MM.1S (cell line): Measurements from ENCODE around the gene CFAP141.

ENCODE experiments used
- DNase-seq: peaks from one replicate; pipeline ENCODE4 v3.0.0-alpha.2; 2015
- H2AFZ ChIP-seq: fragments of 300-600 bp; sonication (generic); 2 replicates; pipeline ENCODE4 v1.6.0; 2016; ENCODE audit warnings: antibody characterized with exemption, low read length
- H3F3A ChIP-seq: fragments of 300-600 bp; sonication (generic); 2 replicates; pipeline ENCODE4 v1.6.1; 2016; ENCODE audit warnings: mild to moderate bottlenecking, antibody characterized with exemption, low read length, moderate library complexity, mixed read lengths; ENCODE audit not compliant: insufficient read depth
- H3K27ac ChIP-seq: fragments of 300-600 bp; sonication (generic); 2 replicates; pipeline ENCODE4 v1.5.1; 2016; ENCODE audit warnings: mild to moderate bottlenecking, low read length
- H3K27me3 ChIP-seq: fragments of 300-600 bp; sonication (generic); replicated peaks from 2 replicates; pipeline ENCODE4 v1.6.0; 2016; ENCODE audit warnings: low read length; ENCODE audit not compliant: insufficient read depth
- H3K36me3 ChIP-seq: fragments of 300-600 bp; sonication (generic); replicated peaks from 2 replicates; pipeline ENCODE4 v1.6.1; 2016; ENCODE audit warnings: mild to moderate bottlenecking, low read length, mixed read lengths; ENCODE audit not compliant: insufficient read depth
- H3K4me1 ChIP-seq: fragments of 300-600 bp; sonication (generic); 2 replicates; pipeline ENCODE4 v1.6.1; 2016; ENCODE audit warnings: low read length, mixed read lengths
- H3K4me2 ChIP-seq: fragments of 300-600 bp; sonication (generic); 2 replicates; pipeline ENCODE4 v1.6.0; 2016; ENCODE audit warnings: low read depth, low read length
- H3K4me3 ChIP-seq: fragments of 300-600 bp; sonication (generic); 2 replicates; pipeline ENCODE4 v1.5.1; 2016; ENCODE audit warnings: low read length, mixed read lengths
- H3K79me2 ChIP-seq: fragments of 300-600 bp; sonication (generic); 2 replicates; pipeline ENCODE4 v1.6.1; 2016; ENCODE audit warnings: mixed run types, low read length, mixed read lengths
- H3K9ac ChIP-seq: fragments of 300-600 bp; sonication (generic); 2 replicates; pipeline ENCODE4 v1.6.1; 2016; ENCODE audit warnings: low read length, mixed read lengths
- H3K9me2 ChIP-seq: fragments of 300-600 bp; sonication (generic); replicated peaks from 2 replicates; pipeline ENCODE4 v1.6.1; 2016; ENCODE audit warnings: mild to moderate bottlenecking, low read length, mixed read lengths; ENCODE audit not compliant: insufficient read depth
- H3K9me3 ChIP-seq: fragments of 300-600 bp; sonication (generic); replicated peaks from 2 replicates; pipeline ENCODE4 v1.6.1; 2016; ENCODE audit warnings: mild to moderate bottlenecking, low read length, mixed read lengths; ENCODE audit not compliant: insufficient read depth
- H4K20me1 ChIP-seq: fragments of 300-600 bp; sonication (generic); 2 replicates; pipeline ENCODE4 v1.6.1; 2016; ENCODE audit warnings: mild to moderate bottlenecking, low read length, moderate library complexity, mixed read lengths; ENCODE audit not compliant: insufficient read depth
- CTCF ChIP-seq: fragments of 300-600 bp; sonication (generic); IDR thresholded peaks from 2 replicates; pipeline ENCODE4 v1.5.1; 2016; ENCODE audit warnings: antibody characterized with exemption, low read length, mixed read lengths
- EZH2 ChIP-seq: fragments of 300-600 bp; sonication (generic); optimal IDR thresholded peaks from 2 replicates; pipeline ENCODE3; 2017; ENCODE audit warnings: low read depth, mild to moderate bottlenecking, antibody characterized with exemption, low read length, mixed read lengths
- EZH2phosphoT487 ChIP-seq: fragments of 300-600 bp; sonication (generic); IDR thresholded peaks from 2 replicates; pipeline ENCODE4 v1.6.1; 2018; ENCODE audit warnings: antibody characterized with exemption, low read length

CFAP141 gene

GRCh38 chr1:154206196-154206595 lies at the start of gene CFAP141:
Gene CFAP141 (minus strand): TSS chr1:154206333. CDS start chr1:154206307, 26 bp downstream.
- no peaks in the 10 kb centered on the region for H4K20me1 ChIP-seq
- H3K4me1 ChIP-seq: peaks cover 23% of the 10 kb centered on the region
- H3K27ac ChIP-seq: no peak within 1 kb of the TSS
- H3K36me3 ChIP-seq: peaks cover 5% of the 10 kb centered on the region; the same call in 1 of the 2 replicates
- no peak within 1 kb of the TSS for H2AFZ ChIP-seq
- no peaks in the 10 kb centered on the region for H3K9me2 ChIP-seq
- TF ChIP-seq CTCF: no peak
- TF ChIP-seq EZH2phosphoT487: no peak
- TF ChIP-seq EZH2: no peak
- no peak within 1 kb of the TSS for H3K4me2 ChIP-seq
- no peaks in the 10 kb centered on the region for H3K9me3 ChIP-seq
- peaks cover 21% of the 10 kb centered on the region for H3F3A ChIP-seq
- H3K4me3 ChIP-seq: no peak within 1 kb of the TSS
- no peaks in the 10 kb centered on the region for H3K27me3 ChIP-seq
- no peak within 1 kb of the TSS for H3K9ac ChIP-seq
- H3K79me2 ChIP-seq: peaks cover 7% of the 10 kb centered on the region
- no peak for DNase-seq

GRCh38 chr1:154253671-154254070 lies 47.5 kb upstream of the CFAP141 start:
- no peaks in the 10 kb centered on the region for H3K4me1 ChIP-seq
- peaks cover 76% of the 10 kb centered on the region for H3K36me3 ChIP-seq
- H3K9me3 ChIP-seq: no peaks in the 10 kb centered on the region
- peaks cover 53% of the 10 kb centered on the region for H3K79me2 ChIP-seq
- no peaks in the 10 kb centered on the region for H3K27me3 ChIP-seq
- no peak for DNase-seq
- no peak overlapping the region for H2AFZ ChIP-seq
- no peak overlapping the region for H3K4me3 ChIP-seq
- H3F3A ChIP-seq: 0 out of 2 replicates have a peak, but pooled peaks cover 6% of the 10 kb centered on the region
- 0 out of 2 replicates have a peak, but pooled peaks cover 10% of the 10 kb centered on the region for H4K20me1 ChIP-seq
- no peak overlapping the region for H3K9ac ChIP-seq
- no peak for TF ChIP-seq EZH2
- no peak for TF ChIP-seq EZH2phosphoT487
- TF ChIP-seq CTCF: no peak
- no peaks in the 10 kb centered on the region for H3K9me2 ChIP-seq
- no peak overlapping the region for H3K4me2 ChIP-seq
- H3K27ac ChIP-seq: no peak overlapping the region

- Histone ChIP-seq H3K4me2 (no peak overlapping the region), H3K4me1 (no peaks in the 10 kb centered on the region), H3K9me3 (no peaks in the 10 kb centered on the region), H2AFZ (no peak overlapping the region), H3K9me2 (no peaks in the 10 kb centered on the region), H3K9ac (no peak overlapping the region), H3K27me3 (no peaks in the 10 kb centered on the region), H4K20me1 (0 out of 2 replicates have a peak, but pooled peaks cover 16% of the 10 kb centered on the region), H3F3A (peaks cover 5% of the 10 kb centered on the region; the same call in 1 of the 2 replicates), H3K4me3 (no peak overlapping the region), H3K79me2 (peaks cover 81% of the 10 kb centered on the region), H3K36me3 (peaks cover 35% of the 10 kb centered on the region), H3K27ac (no peak overlapping the region)
- DNase-seq: no peak
- no peak for TF ChIP-seq EZH2
- TF ChIP-seq EZH2phosphoT487: no peak
- TF ChIP-seq CTCF: no peak
These were observed 35.7 kb upstream of the CFAP141 start for GRCh38 chr1:154241703-154242351.
